Ovary (tissue), 9 donors: ENCODE measurements around the gene PTPRG. TPM values are rescaled to one million over a fixed set of nuclear protein-coding genes. Genes with fewer than 3 reads are reported as not detected.

Source experiments
- DNase-seq, 5 donors: peaks; one replicate each; pipeline ENCODE4 v3.0.0-alpha.2; 2019 to 2020
- H3K27ac ChIP-seq, 2 donors: fragments of 200-600 bp; one replicate each; pipeline versions ENCODE4 v1.5.1 to v1.8.0; 2019 to 2022
- H3K27me3 ChIP-seq: fragments of 200-600 bp; one replicate; pipeline ENCODE4 v1.8.0; 2022
- H3K36me3 ChIP-seq: fragments of 200-600 bp; sonication (generic); one replicate; pipeline ENCODE4 v1.5.1; 2019
- H3K4me1 ChIP-seq: one replicate; pipeline ENCODE4 v1.8.1; 2013; ENCODE audit warnings: mild to moderate bottlenecking, moderate library complexity; ENCODE audit not compliant: insufficient read depth
- H3K4me3 ChIP-seq: fragments of 200-600 bp; sonication (generic); one replicate; pipeline ENCODE4 v1.5.1; 2017
- H3K9me3 ChIP-seq, 2 donors: fragments of 200-600 bp in 1 of 2; sonication (generic) in 1 of 2; one replicate each; pipeline versions ENCODE4 v1.5.1 to v1.8.1; 2013 to 2019; ENCODE audit warnings: mild to moderate bottlenecking in 1 of 2, moderate library complexity in 1 of 2
- CTCF ChIP-seq, 3 donors: fragments of 450-650 bp in 2 of 3; fragments of 200-600 bp in 1 of 3; IDR thresholded peaks; one replicate each; pipeline versions ENCODE4 v1.5.1 to v1.8.0; 2016 to 2022; ENCODE audit warnings: antibody characterized with exemption in 3 of 3, mild to moderate bottlenecking in 1 of 3
- EP300 ChIP-seq: sonication (generic); formaldehyde crosslinking; IDR thresholded peaks from one replicate; pipeline ENCODE4 v1.6.1; 2017; ENCODE audit warnings: antibody characterized with exemption
- POLR2A ChIP-seq: fragments of 450-650 bp; IDR thresholded peaks from one replicate; pipeline ENCODE4 v1.6.1; 2017; ENCODE audit warnings: antibody characterized with exemption, mild to moderate bottlenecking, moderate library complexity
- WGBS, 3 donors: extraction: QIAGEN DNeasy Blood & Tissue Kit in 1 of 3; methylation state at CpG; one replicate each; pipeline versions ENCODE4 v1.1.5 to v1.1.7; 2013 to 2017; 5-methylcytosine and 5-hydroxymethylcytosine counted together
- intact Hi-C, 4 donors: fragments of 100-400 bp; cut with DNase I; formaldehyde crosslinking; loops; one replicate each; pipeline versions ENCODE4 v1.11.0 to v1.15.1; 2022 to 2023
- polyA plus RNA-seq, 2 donors: library from polyadenylated mRNA; stranded (reverse); fragments of 200-250 nt in 1 of 2; fragments of 350-450 nt in 1 of 2; fragmentation: Illumina TruSeq in 1 of 2; extraction: RNeasy Lipid Tissue Mini Kit (QIAGEN cat#74804) in 1 of 2; gene quantifications; one replicate each; pipeline ENCODE4 v1.2.3, GENCODE V29; 2013 to 2014
- total RNA-seq, 7 donors: library from RNA; depleted of rRNA in 2 of 7; stranded (reverse); fragments of >200 nt in 2 of 7; fragmentation: NEBNext Ultra II Directional in 3 of 7; extraction: Animal tissue kit (Norgen Biotek cat#: 25700) in 3 of 7; gene quantifications; one replicate each; pipeline versions ENCODE4 v1.1.0 to v1.2.4, GENCODE V29; 2016 to 2023
- donor health status: DM: no; HTN: no; CAD: no; lungs with moderate emphysema.
- donor health status: DM: no; HTN: no; CAD: no.
- donor health status: Bipolar disorder and iron deficiency.
- donor health status: DM: yes; HTN: yes; CAD: no.
- donor health status: DM: no; HTN: no; CAD: no.
- donor health status: DM: yes; HTN: yes; CAD: no.

PTPRG gene
- total and polyA plus RNA-seq, 9 donors: 18.2 to 87.9 (median 47.7) TPM

GRCh38 chr3:61807865-61808276 lies 246.5 kb downstream of the PTPRG start:
- WGBS, 3 donors: 9 to 26% (median 11%) methylated on average over 6 of the region's 6 CpGs
- Histone ChIP-seq H3K4me1 (peaks cover 29% of the 10 kb centered on the region), H3K4me3 (no peak overlapping the region), H3K36me3 (no peaks in the 10 kb centered on the region), H3K9me3 (no peaks in the 10 kb centered on the region), H3K27me3 (no peaks in the 10 kb centered on the region), H3K27ac (no peak overlapping the region)
- intact Hi-C loops: no loop called here
- DNase-seq: no peak
- no peak for TF ChIP-seq POLR2A
- TF ChIP-seq EP300: no peak
- TF ChIP-seq CTCF (IDR thresholded peaks at IDR 0.05): no peak

- intact Hi-C loops: no loop called here
- WGBS, 3 donors: 12 to 17% (median 12%) methylated on average over 5 of the region's 5 CpGs
Observed at GRCh38 chr3:61808526-61808925, 247.2 kb downstream of the PTPRG start.

GRCh38 chr3:61808999-61809398 lies 247.6 kb downstream of the PTPRG start:
- intact Hi-C loops: no loop called here
- Histone ChIP-seq H3K36me3 (no peaks in the 10 kb centered on the region), H3K27me3 (no peaks in the 10 kb centered on the region), H3K4me3 (no peak overlapping the region), H3K27ac (peak overlapping the region in 1 of 2 donors; percentile 42), H3K9me3 (no peaks in the 10 kb centered on the region), H3K4me1 (peaks cover 28% of the 10 kb centered on the region)
- 44 to 58% (median 46%) methylated on average over 1 of the region's 1 CpG for WGBS, 3 donors
- no peak for DNase-seq
- TF ChIP-seq EP300 (no peak), CTCF (IDR thresholded peaks at IDR 0.05) (no peak), POLR2A (no peak)

More at GRCh38 chr3:61808526-61808925, 247.2 kb downstream of the PTPRG start:
- Histone ChIP-seq H3K36me3 (no peaks in the 10 kb centered on the region), H3K4me3 (no peak overlapping the region), H3K4me1 (peaks cover 28% of the 10 kb centered on the region), H3K27me3 (no peaks in the 10 kb centered on the region), H3K27ac (peak overlapping the region in 1 of 2 donors; percentile 42), H3K9me3 (no peaks in the 10 kb centered on the region)
- DNase-seq: peak; percentile 62 to 82 (median 73)
- no peak for TF ChIP-seq CTCF (IDR thresholded peaks at IDR 0.05)
- no peak for TF ChIP-seq POLR2A
- no peak for TF ChIP-seq EP300

GRCh38 chr3:61809879-61810278 lies 248.5 kb downstream of the PTPRG start:
- intact Hi-C loops: no loop called here
- Histone ChIP-seq H3K27ac (no peak overlapping the region), H3K27me3 (no peaks in the 10 kb centered on the region), H3K36me3 (no peaks in the 10 kb centered on the region), H3K4me3 (no peak overlapping the region), H3K9me3 (no peaks in the 10 kb centered on the region), H3K4me1 (peaks cover 25% of the 10 kb centered on the region)
- WGBS, 3 donors: 6 to 22% (median 7%) methylated on average over 1 of the region's 1 CpG
- TF ChIP-seq POLR2A: no peak
- DNase-seq: peak; percentile 38 to 74 (median 63)

DNA sequence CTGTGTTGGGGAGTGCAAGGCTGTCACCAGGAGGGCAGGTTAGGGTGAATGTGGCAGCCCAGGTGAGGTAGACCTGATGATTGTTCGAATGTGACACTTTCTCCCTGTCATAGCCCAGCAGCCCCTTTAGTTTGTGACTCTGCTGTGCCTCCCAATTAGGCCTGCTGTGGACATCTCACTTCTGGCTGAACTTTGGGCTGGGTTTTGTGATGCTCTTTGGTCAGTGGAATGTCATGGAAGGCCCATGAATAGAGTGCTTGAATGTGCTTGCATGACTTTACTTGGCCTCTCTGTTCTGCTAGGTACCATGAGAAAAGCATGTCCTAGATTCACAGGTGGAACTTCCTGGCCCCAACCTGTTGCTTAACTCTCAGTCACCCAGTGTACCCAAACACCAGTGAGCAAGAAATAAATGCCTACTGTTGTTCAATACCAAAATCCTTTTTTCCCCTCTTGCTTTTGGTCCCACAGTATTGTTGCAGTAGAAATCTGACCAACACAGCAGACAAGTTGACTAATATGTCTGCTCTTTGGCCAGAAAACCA lies 249.7 kb downstream of the PTPRG start:
- 85 to 100% (median 91%) methylated on average over 1 of the region's 1 CpG for WGBS, 3 donors
- no peak for DNase-seq
- intact Hi-C loops: no loop called here
- Histone ChIP-seq H3K9me3 (no peaks in the 10 kb centered on the region), H3K27ac (no peak overlapping the region), H3K27me3 (no peaks in the 10 kb centered on the region), H3K36me3 (no peaks in the 10 kb centered on the region), H3K4me3 (no peak overlapping the region), H3K4me1 (peaks cover 21% of the 10 kb centered on the region)
- TF ChIP-seq CTCF (IDR thresholded peaks at IDR 0.05) (no peak), POLR2A (no peak), EP300 (no peak)
